GM13977 (cell line): ENCODE measurements around the gene EOLA1.
"Not testable (repeated sequence)": the region's sequence is repeated elsewhere in the genome, so short reads cannot be mapped to it uniquely, and the experiment has no call there.

ENCODE experiments used
- DNase-seq: peaks from one replicate; pipeline ENCODE4 v3.0.0; 2012; ENCODE audit warnings: low spot score
- in situ Hi-C: fragments of 300-500 bp; cut with MboI; formaldehyde crosslinking; loops from one replicate; pipeline ENCODE4 v1.12.0; 2022; ENCODE audit warnings: low sequenced_read_pairs, low pct_unique_long_range_greater_than_20kb, mixed read lengths, inconsistent platforms; ENCODE audit not compliant: unreplicated experiment
- TF ChIP-seq, protein P1 (sequence below): IDR thresholded peaks from 2 replicates; pipeline ENCODE4 v1.5.1; 2012; ENCODE audit warnings: mild to moderate bottlenecking, control low read depth; ENCODE audit not compliant: insufficient read depth; ENCODE audit errors: extremely low read depth, missing control alignments

Gene EOLA1

DNA sequence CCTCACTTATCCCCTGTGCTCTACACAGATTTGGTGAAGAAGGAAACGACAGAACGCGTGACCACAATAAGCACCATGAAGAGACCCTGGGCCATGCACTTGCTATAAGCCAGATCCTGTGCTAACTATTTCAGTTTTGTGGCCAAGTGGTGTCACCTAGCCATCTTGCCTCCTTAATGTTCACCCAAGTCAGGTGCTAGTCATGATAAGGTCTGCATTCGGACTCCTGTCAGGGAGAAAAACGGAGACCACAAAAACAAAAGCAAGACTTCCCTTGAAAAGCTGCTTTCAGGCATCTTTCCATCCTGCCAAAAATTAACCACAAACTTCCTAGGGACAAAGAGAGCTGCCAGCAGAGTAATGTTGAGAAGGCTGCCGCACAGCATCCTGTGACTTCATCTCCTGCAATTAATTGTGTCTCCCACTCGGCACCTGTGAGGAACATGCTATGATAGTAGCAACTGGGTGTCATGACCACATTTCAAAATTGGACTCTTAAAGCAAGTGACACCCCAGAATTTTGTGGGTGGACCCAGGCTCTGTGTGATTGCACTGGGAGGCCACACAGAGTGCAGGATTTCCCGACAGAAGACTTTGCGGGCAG is 26.9 kb upstream of the EOLA1 start:
- in situ Hi-C loops, result no loop called here
- TF ChIP-seq, protein P1, sequence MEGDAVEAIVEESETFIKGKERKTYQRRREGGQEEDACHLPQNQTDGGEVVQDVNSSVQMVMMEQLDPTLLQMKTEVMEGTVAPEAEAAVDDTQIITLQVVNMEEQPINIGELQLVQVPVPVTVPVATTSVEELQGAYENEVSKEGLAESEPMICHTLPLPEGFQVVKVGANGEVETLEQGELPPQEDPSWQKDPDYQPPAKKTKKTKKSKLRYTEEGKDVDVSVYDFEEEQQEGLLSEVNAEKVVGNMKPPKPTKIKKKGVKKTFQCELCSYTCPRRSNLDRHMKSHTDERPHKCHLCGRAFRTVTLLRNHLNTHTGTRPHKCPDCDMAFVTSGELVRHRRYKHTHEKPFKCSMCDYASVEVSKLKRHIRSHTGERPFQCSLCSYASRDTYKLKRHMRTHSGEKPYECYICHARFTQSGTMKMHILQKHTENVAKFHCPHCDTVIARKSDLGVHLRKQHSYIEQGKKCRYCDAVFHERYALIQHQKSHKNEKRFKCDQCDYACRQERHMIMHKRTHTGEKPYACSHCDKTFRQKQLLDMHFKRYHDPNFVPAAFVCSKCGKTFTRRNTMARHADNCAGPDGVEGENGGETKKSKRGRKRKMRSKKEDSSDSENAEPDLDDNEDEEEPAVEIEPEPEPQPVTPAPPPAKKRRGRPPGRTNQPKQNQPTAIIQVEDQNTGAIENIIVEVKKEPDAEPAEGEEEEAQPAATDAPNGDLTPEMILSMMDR, result no peak
- no peak for DNase-seq

DNA sequence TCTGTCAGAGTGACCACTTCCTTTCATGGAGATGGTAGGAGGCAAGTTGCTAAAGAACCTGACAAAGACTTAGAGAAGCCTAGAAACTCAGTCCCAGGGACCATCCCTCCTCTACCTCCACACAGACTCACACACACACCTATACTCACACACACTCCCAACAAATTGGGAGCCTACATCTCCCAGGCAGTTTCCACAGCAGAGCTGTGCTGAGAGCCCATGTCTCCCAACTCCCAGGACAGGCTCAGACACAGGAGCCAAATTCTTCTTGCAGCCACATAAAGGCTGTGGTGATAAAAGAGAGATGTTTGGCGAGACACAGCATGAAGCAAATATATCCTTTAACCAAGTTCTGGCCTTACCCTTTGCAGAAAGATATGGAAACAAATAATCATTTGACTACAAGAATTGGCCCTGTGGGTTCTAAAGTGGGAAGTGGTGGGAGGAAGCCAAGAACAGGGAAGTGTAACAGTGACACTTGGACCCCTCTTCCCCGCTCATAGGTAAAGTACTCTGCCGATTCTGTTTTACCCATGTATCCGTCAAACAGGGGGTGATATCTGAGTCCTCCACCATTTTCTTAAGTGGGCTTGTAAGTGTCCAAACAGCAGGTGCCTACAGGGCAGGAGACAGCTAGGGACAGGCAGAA is 24.7 kb upstream of the EOLA1 start:
- in situ Hi-C loops, result no loop called here
- DNase-seq, result no peak
- TF ChIP-seq, protein P1, result no peak

DNA sequence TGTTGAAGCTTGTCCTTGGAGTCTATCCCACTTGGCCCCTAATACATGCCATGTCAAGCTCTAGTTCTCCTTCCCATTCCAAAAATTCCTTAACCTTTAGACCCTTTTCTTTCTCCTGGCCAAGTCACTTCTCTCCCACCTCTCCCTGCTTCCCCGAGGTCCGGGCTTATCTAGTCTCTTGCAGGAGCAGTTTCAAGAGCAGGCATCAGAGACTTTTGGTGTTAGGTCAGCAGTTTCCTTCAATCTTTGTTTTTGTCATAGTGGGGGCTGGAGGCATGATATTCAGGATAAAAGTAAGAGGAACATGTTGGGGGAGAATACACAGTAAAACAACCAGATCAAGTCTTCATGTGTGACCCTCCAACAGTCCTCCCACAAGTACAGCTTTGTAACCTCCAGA is 24.2 kb upstream of the EOLA1 start:
- in situ Hi-C loops, result no loop called here
- TF ChIP-seq, protein P1, result no peak
- DNase-seq, result no peak

DNA sequence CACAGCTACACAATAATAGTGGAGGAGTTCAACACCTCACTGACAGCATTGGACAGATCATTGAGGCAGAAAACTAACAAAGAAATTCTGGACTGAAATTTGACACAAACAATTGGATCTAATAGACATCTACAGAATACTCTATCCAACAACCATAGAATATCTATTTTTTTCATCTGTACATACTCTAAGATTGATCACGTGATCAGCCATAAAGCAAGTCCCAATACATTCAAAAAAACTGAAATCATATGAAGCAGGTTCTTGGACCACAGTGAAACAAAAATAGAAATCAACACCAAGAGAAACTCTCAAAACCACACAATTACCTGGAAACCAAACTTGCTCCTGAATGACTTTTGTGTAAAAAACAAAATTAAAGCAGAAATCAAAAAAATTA is 23.5 kb upstream of the EOLA1 start:
- in situ Hi-C loops, result no loop called here
- TF ChIP-seq, protein P1, result no peak
- DNase-seq, result no peak

DNA sequence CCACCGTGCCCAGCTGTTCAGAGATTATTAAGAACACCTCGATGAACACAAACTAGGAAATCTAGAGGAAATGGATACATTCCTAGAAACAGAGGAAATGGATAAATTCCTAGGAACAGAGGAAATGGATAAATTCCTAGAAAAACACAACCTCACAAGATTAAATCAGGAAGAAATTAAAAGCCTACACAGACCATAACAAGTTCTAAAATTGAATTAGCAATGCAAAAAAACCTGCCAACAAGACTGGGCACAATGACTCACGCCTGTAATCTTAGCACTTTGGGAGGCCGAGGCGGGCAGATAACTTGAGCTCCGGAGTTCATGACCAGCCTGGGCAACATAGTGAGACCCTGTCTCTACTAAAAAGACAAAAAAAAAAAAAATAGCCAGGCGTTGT is 22.6 kb upstream of the EOLA1 start:
- in situ Hi-C loops, result no loop called here
- TF ChIP-seq, protein P1, result no peak
- DNase-seq, result no peak

DNA sequence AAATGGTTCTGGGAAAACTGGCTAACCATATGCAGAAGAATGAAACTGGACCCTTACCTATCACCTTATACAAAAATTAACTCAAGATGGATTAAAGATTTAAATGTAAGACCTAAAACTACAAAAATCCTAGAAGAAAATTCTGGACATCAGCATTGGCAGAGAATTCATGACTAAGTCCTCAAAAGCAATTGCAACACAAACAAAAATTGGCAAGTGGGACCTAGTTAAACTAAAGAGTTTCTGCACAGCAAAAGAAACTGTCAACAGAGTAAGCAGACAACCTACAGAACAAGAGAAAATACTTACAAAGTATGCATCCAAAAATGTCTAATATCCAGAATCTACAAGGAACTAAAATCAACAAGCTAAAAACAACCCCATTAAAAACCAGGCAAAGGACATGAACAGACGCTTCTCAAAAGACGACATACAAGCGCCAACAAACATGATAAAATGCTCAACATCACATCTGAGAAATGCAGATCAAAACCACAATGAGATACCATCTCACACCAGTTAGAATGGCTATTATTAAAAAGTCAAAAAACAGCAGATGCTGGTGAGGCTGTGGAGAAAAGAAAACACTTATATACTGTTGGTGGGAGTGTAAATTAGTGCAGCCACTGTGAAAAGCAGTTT is 20.1 kb upstream of the EOLA1 start:
- in situ Hi-C loops, result not testable (repeated sequence)

DNA sequence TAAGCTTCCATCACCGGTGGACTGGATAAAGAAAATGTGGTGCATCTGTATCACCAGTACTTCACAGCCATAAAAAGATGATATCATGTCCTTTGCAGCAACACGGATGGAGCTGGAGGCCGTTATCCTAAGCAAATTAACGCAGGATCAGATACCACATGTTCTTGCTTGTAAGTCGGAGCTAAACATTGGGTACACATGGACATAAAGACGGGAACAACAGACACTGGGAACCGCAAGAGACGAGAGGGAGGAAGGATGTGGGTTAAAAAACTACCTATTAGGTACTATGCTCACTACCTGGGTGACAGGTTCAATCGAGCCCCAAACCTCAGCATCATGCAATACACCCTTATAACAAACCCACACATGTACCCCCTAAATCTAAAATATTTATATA is 19.4 kb upstream of the EOLA1 start:
- DNase-seq, result no peak
- in situ Hi-C loops, result no loop called here
- TF ChIP-seq, protein P1, result no peak

More for the DNA sequence above, 20.1 kb upstream of the EOLA1 start:
- not testable (repeated sequence) for DNase-seq
